Ascending aorta (tissue), 2 donors: ENCODE results near the gene SORCS3. TPM values are rescaled to one million over a fixed set of nuclear protein-coding genes. Genes with fewer than 3 reads are reported as not detected.

ENCODE experiments used
- DNase-seq, 2 donors: peaks; one replicate each; pipeline ENCODE4 v3.0.0-alpha.2; 2019; ENCODE audit warnings: low spot score in 2 of 2
- H3K27ac ChIP-seq, 2 donors: fragments of 200-600 bp; sonication (generic); one replicate each; pipeline ENCODE4 v1.5.1; 2016 to 2017; ENCODE audit warnings: mild to moderate bottlenecking in 1 of 2
- H3K27me3 ChIP-seq: fragments of 200-600 bp; sonication (generic); one replicate; pipeline ENCODE4 v1.5.1; 2017
- H3K36me3 ChIP-seq, 2 donors: fragments of 200-600 bp; sonication (generic); one replicate each; pipeline ENCODE4 v1.5.1; 2016
- H3K4me1 ChIP-seq, 2 donors: fragments of 200-600 bp; sonication (generic); one replicate each; pipeline ENCODE4 v1.5.1; 2016 to 2017; ENCODE audit warnings: mild to moderate bottlenecking in 1 of 2
- H3K4me3 ChIP-seq, 2 donors: fragments of 200-600 bp; sonication (generic); one replicate each; pipeline ENCODE4 v1.5.1; 2016 to 2017; ENCODE audit warnings: mild to moderate bottlenecking in 1 of 2
- H3K9me3 ChIP-seq, 2 donors: fragments of 200-600 bp; sonication (generic); one replicate each; pipeline ENCODE4 v1.5.1; 2016
- CTCF ChIP-seq, 3 experiments: fragments of 200-600 bp in 2 of 3; fragments of 450-650 bp in 1 of 3; sonication (generic) in 2 of 3; IDR thresholded peaks; one replicate each; pipeline ENCODE4 v1.5.1; 2016 to 2019; ENCODE audit warnings: antibody characterized with exemption in 3 of 3, mild to moderate bottlenecking in 1 of 3, moderate library complexity in 1 of 3
- intact Hi-C: fragments of 100-400 bp; cut with DNase I; formaldehyde crosslinking; loops from one replicate; pipeline ENCODE4 v1.15.1; 2023
- total RNA-seq: library from RNA; depleted of rRNA; stranded (reverse); fragments of >200 nt; gene quantifications from one replicate; pipeline ENCODE4 v1.1.0, GENCODE V29; 2016

SORCS3 gene
- total RNA-seq, 1 donor from 2014 or later, result not detected

- H3K36me3 ChIP-seq, result no peaks in the 10 kb centered on the region
- no peak for TF ChIP-seq CTCF (IDR thresholded peaks at IDR 0.05)
- no peaks in the 10 kb centered on the region for H3K4me1 ChIP-seq
- H3K4me3 ChIP-seq, result no peak overlapping the region
- DNase-seq, result no peak
- intact Hi-C loops, result no loop called here
- H3K9me3 ChIP-seq, result no peaks in the 10 kb centered on the region
- no peaks in the 10 kb centered on the region for H3K27me3 ChIP-seq
- no peak overlapping the region for H3K27ac ChIP-seq
Observed at GRCh38 chr10:105070952-105071351, 429.9 kb downstream of the SORCS3 start.

GRCh38 chr10:105071980-105072379 lies 430.9 kb downstream of the SORCS3 start:
- Histone ChIP-seq H3K4me1 (no peaks in the 10 kb centered on the region), H3K36me3 (no peaks in the 10 kb centered on the region), H3K4me3 (no peak overlapping the region), H3K27ac (no peak overlapping the region), H3K9me3 (no peaks in the 10 kb centered on the region), H3K27me3 (no peaks in the 10 kb centered on the region)
- DNase-seq, result no peak
- intact Hi-C loops, result no loop called here
- no peak for TF ChIP-seq CTCF (IDR thresholded peaks at IDR 0.05)

- intact Hi-C loops, result no loop called here
- H3K27ac ChIP-seq, result no peak overlapping the region
Observed at GRCh38 chr10:105073999-105074398, 432.9 kb downstream of the SORCS3 start.

GRCh38 chr10:105075031-105075430 lies 433.9 kb downstream of the SORCS3 start:
- DNase-seq, result no peak
- Histone ChIP-seq H3K9me3 (no peaks in the 10 kb centered on the region), H3K4me3 (no peak overlapping the region), H3K36me3 (no peaks in the 10 kb centered on the region), H3K27me3 (no peaks in the 10 kb centered on the region), H3K27ac (no peak overlapping the region), H3K4me1 (no peaks in the 10 kb centered on the region)
- intact Hi-C loops, result no loop called here
- no peak for TF ChIP-seq CTCF (IDR thresholded peaks at IDR 0.05)

More at GRCh38 chr10:105073999-105074398, 432.9 kb downstream of the SORCS3 start:
- no peaks in the 10 kb centered on the region for H3K27me3 ChIP-seq
- no peak overlapping the region for H3K4me3 ChIP-seq
- no peaks in the 10 kb centered on the region for H3K4me1 ChIP-seq
- no peaks in the 10 kb centered on the region for H3K9me3 ChIP-seq
- DNase-seq, result no peak
- TF ChIP-seq CTCF (IDR thresholded peaks at IDR 0.05), result no peak
- H3K36me3 ChIP-seq, result no peaks in the 10 kb centered on the region

- H3K4me1 ChIP-seq, result no peaks in the 10 kb centered on the region
- H3K36me3 ChIP-seq, result no peaks in the 10 kb centered on the region
- H3K27ac ChIP-seq, result no peak overlapping the region
- TF ChIP-seq CTCF (IDR thresholded peaks at IDR 0.05), result no peak
- H3K9me3 ChIP-seq, result no peaks in the 10 kb centered on the region
- H3K4me3 ChIP-seq, result no peak overlapping the region
- H3K27me3 ChIP-seq, result no peaks in the 10 kb centered on the region
- DNase-seq, result no peak
- intact Hi-C loops, result no loop called here
Observed at GRCh38 chr10:105085980-105086379, 444.9 kb downstream of the SORCS3 start.

- TF ChIP-seq CTCF (IDR thresholded peaks at IDR 0.05), result no peak
- Histone ChIP-seq H3K4me1 (no peaks in the 10 kb centered on the region), H3K27me3 (no peaks in the 10 kb centered on the region), H3K4me3 (no peak overlapping the region), H3K27ac (no peak overlapping the region), H3K9me3 (no peaks in the 10 kb centered on the region), H3K36me3 (no peaks in the 10 kb centered on the region)
- intact Hi-C loops, result no loop called here
- no peak for DNase-seq
Observed at GRCh38 chr10:105094048-105094447, 453.0 kb downstream of the SORCS3 start.
